NCI-H510A (cell line): ENCODE data around the gene FASN.

Experiments
- DNase-seq: peaks from one replicate; lab custom pipeline; 2025; lab: John Stamatoyannopoulos, UW

Gene FASN

GRCh38 chr17:82117139-82118090 is 19.4 kb upstream of the FASN start:
- DNase-seq: no peak

- no peak for DNase-seq
These were observed 18.2 kb upstream of the FASN start for GRCh38 chr17:82116246-82116645.

GRCh38 chr17:82114872-82115271 is 16.8 kb upstream of the FASN start:
- DNase-seq: no peak

GRCh38 chr17:82114447-82114846 is 16.4 kb upstream of the FASN start:
- DNase-seq: no peak

- DNase-seq: no peak
These were observed 15.9 kb upstream of the FASN start for GRCh38 chr17:82113941-82114340.

- DNase-seq: no peak
These were observed 15.4 kb upstream of the FASN start for GRCh38 chr17:82113422-82113821.

- DNase-seq: no peak
These were observed 14.9 kb upstream of the FASN start for GRCh38 chr17:82112914-82113311.

GRCh38 chr17:82112181-82112913 is 14.3 kb upstream of the FASN start:
- no peak for DNase-seq

GRCh38 chr17:82110298-82110697 is 12.3 kb upstream of the FASN start:
- DNase-seq: no peak

GRCh38 chr17:82108961-82109475 is 11.0 kb upstream of the FASN start:
- DNase-seq: no peak

GRCh38 chr17:82108496-82108945 is 10.5 kb upstream of the FASN start:
- DNase-seq: no peak

GRCh38 chr17:82108038-82108437 is 10.0 kb upstream of the FASN start:
- no peak for DNase-seq

GRCh38 chr17:82107341-82107860 is 9.4 kb upstream of the FASN start:
- DNase-seq: peak; percentile 25

GRCh38 chr17:82106688-82107305 is 8.8 kb upstream of the FASN start:
- DNase-seq: no peak

GRCh38 chr17:82105882-82106687 is 8.0 kb upstream of the FASN start:
- DNase-seq: peak; percentile 73

GRCh38 chr17:82105417-82105881 is 7.4 kb upstream of the FASN start:
- no peak for DNase-seq

GRCh38 chr17:82104797-82105416 is 6.9 kb upstream of the FASN start:
- no peak for DNase-seq

GRCh38 chr17:82103553-82104451 is 5.8 kb upstream of the FASN start:
- peak; percentile 59 for DNase-seq
